ENCODE data around the gene DAPK1.

DNA sequence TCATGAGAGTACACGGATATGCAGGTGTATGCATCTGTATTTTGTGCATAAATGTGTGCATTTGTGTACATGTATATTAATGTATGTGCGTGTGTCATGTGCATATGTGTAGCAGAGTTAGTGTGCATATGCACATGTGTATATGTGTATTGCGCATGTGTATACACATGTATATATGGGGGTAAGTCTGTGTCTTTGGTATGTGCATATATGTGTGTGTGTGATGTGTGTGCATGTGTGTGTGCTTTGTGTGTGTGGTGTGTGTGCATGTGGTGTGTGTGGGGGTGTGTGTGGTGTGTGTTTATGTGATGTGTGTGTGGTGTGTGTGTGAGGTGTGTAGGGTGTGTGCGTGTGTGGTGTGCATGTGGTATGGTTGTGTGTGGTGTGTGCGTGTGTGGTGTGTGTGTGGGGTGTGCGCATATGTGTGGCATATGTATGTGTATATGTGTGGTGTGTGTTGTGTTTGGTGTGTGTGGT is 215.2 kb downstream of the DAPK1 start:
- TF ChIP-seq, protein P1, sequence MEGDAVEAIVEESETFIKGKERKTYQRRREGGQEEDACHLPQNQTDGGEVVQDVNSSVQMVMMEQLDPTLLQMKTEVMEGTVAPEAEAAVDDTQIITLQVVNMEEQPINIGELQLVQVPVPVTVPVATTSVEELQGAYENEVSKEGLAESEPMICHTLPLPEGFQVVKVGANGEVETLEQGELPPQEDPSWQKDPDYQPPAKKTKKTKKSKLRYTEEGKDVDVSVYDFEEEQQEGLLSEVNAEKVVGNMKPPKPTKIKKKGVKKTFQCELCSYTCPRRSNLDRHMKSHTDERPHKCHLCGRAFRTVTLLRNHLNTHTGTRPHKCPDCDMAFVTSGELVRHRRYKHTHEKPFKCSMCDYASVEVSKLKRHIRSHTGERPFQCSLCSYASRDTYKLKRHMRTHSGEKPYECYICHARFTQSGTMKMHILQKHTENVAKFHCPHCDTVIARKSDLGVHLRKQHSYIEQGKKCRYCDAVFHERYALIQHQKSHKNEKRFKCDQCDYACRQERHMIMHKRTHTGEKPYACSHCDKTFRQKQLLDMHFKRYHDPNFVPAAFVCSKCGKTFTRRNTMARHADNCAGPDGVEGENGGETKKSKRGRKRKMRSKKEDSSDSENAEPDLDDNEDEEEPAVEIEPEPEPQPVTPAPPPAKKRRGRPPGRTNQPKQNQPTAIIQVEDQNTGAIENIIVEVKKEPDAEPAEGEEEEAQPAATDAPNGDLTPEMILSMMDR (IDR thresholded peaks at IDR 0.05), result no peak
- no peak for TF ChIP-seq USF1 (IDR thresholded peaks at IDR 0.05; ENCODE audit: borderline replicate concordance, low read depth)
- no peak for TF ChIP-seq USF2 (IDR thresholded peaks at IDR 0.05; ENCODE audit: borderline replicate concordance, low read depth, low read length)
- TF ChIP-seq, protein P2, sequence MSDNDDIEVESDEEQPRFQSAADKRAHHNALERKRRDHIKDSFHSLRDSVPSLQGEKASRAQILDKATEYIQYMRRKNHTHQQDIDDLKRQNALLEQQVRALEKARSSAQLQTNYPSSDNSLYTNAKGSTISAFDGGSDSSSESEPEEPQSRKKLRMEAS (IDR thresholded peaks at IDR 0.05; ENCODE audit: low read depth), result no peak
- TF ChIP-seq REST (IDR thresholded peaks at IDR 0.05; ENCODE audit: low read depth, low read length), result no peak
- TF ChIP-seq TAF1 (IDR thresholded peaks at IDR 0.05; ENCODE audit: borderline replicate concordance, low read depth, low read length), result no peak
- no peak for TF ChIP-seq FOXM1 (IDR thresholded peaks at IDR 0.05; ENCODE audit: low read depth)
- TF ChIP-seq GATA2 (CRISPR knock-in tag; IDR thresholded peaks at IDR 0.05), result no peak
- TF ChIP-seq POLR2AphosphoS5 (IDR thresholded peaks at IDR 0.05; ENCODE audit: low read depth, low read length), result no peak
- no peak for TF ChIP-seq EP300 (IDR thresholded peaks at IDR 0.05; ENCODE audit: borderline replicate concordance in 1 of 2, low read depth in 1 of 2, low read length in 1 of 2)

All from SK-N-SH (cell line).